IPS DF 6.9 (cell line): ENCODE data around the gene TRIM67.

Source experiments
- DNase-seq: peaks from one replicate; pipeline ENCODE4 v3.0.0-alpha.2; 2013; ENCODE audit warnings: low read depth, low spot score
- H3K27ac ChIP-seq: one replicate; pipeline ENCODE4 v1.5.1; 2013; ENCODE audit warnings: low read length, control low read depth
- H3K27me3 ChIP-seq: 2 replicates; pipeline ENCODE4 v1.6.1; 2013; ENCODE audit warnings: mild to moderate bottlenecking, low read length; ENCODE audit not compliant: control insufficient read depth, insufficient read depth
- H3K36me3 ChIP-seq: 2 replicates; pipeline ENCODE4 v1.6.1; 2013; ENCODE audit warnings: low read length; ENCODE audit not compliant: control insufficient read depth, insufficient read depth
- H3K4me1 ChIP-seq: 2 replicates; pipeline ENCODE4 v1.6.1; 2013; ENCODE audit warnings: low read length; ENCODE audit not compliant: control insufficient read depth, insufficient read depth
- H3K4me3 ChIP-seq: 2 replicates; pipeline ENCODE4 v1.5.1; 2013; ENCODE audit warnings: mild to moderate bottlenecking, low read length
- H3K9me3 ChIP-seq: 2 replicates; pipeline ENCODE4 v1.6.1; 2013; ENCODE audit warnings: low read length, inconsistent platforms; ENCODE audit not compliant: control insufficient read depth, insufficient read depth
- WGBS: extraction: QIAGEN DNeasy Blood & Tissue Kit; methylation state at CpG from one replicate; pipeline ENCODE4 v1.1.7; 2013; ENCODE audit warnings: mixed read lengths, missing lambda C conversion rate; ENCODE audit not compliant: insufficient read length, insufficient coverage; 5-methylcytosine and 5-hydroxymethylcytosine counted together

The TRIM67 gene

DNA sequence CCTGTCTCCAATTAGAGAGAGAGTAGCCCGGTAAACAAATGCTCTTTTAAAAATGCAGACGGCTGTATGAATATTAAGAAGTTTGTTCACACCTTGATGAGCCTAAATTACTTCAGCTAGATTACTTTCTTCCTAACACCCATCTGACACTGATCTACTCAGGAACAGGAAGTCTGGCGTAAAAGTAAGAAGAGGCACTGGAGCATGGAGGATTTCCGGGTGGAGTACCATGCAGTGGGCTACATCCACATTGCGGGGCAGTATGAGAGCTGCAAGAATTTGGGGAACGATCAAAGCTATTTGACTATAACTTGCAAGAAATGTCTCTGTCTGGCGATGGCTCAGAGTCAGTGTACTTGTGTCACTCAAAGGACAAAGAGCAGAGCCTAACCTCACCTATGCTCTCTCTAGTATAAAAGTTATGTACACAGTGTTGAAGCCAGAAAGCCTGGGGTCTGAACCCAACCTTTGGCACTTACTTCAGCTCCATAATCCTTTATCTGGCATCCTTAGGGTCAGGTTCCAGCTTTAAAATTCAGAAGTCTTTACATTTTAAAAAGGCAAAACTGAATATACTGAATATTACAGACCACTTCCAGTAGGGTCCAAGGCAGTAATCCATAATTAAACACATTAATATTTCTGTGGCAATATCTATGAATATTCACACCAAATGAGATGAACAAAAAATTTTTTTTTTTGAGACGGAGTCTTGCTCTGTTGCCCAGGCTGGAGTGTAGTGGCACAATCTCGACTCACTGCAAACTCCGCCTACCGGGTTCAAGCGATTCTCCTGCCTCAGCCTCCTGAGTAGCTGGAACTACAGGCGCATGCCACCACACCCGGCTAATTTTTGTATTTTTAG is 71.2 kb downstream of the TRIM67 start:
- no peak overlapping the region for H3K27ac ChIP-seq
- H3K4me1 ChIP-seq, result no peaks in the 10 kb centered on the region
- no CpG with 5 or more reads among the region's 14 CpGs for WGBS
- no peak for DNase-seq
- H3K9me3 ChIP-seq, result no peaks in the 10 kb centered on the region
- H3K4me3 ChIP-seq, result no peak overlapping the region
- H3K36me3 ChIP-seq, result no peaks in the 10 kb centered on the region; the same call in 1 of the 2 replicates
- H3K27me3 ChIP-seq, result no peaks in the 10 kb centered on the region

DNA sequence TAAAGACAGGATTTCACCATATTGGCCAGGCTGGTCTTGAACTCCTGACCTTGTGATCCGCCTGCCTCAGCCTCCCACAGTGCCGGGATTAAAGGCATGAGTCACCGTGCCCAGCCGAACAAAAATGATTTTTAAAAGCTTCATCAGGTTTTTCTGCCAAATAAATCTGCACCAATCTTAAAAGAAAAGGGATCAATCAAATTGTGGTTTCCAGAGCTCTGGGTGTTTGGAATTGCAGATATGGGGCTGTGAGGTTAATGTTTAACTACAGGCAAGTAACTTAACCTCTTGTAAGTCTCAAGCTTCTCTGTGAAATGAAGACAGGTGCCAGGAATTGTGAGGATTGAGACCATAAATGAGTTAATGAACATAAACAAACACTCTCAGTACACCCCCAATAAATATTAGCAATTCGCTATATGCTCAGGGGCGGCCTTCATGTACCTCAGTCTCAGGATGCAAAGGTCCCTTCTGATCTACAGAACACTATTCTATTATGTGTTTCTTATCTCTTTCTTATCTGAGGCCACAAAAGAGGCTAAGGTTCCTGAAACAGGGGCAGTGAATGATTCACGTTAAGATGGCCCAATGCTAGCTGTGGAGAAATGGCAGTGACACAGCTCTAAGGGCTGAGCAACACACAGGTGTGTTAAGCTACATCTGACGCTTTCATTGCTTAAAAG is 72.0 kb downstream of the TRIM67 start:
- DNase-seq, result no peak
- H3K36me3 ChIP-seq, result no peaks in the 10 kb centered on the region; the same call in 1 of the 2 replicates
- no peak overlapping the region for H3K4me3 ChIP-seq
- no peaks in the 10 kb centered on the region for H3K9me3 ChIP-seq
- no peaks in the 10 kb centered on the region for H3K27me3 ChIP-seq
- no peaks in the 10 kb centered on the region for H3K4me1 ChIP-seq
- H3K27ac ChIP-seq, result no peak overlapping the region
- no CpG with 5 or more reads among the region's 8 CpGs for WGBS

DNA sequence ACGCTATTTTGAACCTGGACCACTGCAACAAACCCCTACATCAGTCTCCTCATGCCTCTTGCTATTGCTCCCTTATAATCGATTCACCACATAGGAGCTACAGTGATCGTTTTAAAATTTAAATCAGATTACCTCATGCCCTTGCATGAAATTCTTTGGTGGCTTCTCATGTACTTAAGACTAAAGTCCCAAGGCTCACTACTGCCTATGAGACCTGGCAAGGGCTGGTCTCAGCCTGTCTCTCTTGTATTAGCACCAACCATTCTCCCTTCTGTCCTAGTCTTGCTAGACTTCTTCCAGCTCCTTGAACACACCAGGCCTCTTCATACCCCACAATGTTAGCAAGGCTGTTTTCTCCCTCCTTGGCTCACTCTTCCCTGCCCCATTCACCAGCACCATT is 72.6 kb downstream of the TRIM67 start:
- no peaks in the 10 kb centered on the region; the same call in 1 of the 2 replicates for H3K36me3 ChIP-seq
- no peak overlapping the region for H3K4me3 ChIP-seq
- WGBS, result no CpG with 5 or more reads among the region's 3 CpGs
- no peaks in the 10 kb centered on the region for H3K4me1 ChIP-seq
- no peaks in the 10 kb centered on the region for H3K9me3 ChIP-seq
- H3K27ac ChIP-seq, result no peak overlapping the region
- DNase-seq, result no peak
- H3K27me3 ChIP-seq, result no peaks in the 10 kb centered on the region

DNA sequence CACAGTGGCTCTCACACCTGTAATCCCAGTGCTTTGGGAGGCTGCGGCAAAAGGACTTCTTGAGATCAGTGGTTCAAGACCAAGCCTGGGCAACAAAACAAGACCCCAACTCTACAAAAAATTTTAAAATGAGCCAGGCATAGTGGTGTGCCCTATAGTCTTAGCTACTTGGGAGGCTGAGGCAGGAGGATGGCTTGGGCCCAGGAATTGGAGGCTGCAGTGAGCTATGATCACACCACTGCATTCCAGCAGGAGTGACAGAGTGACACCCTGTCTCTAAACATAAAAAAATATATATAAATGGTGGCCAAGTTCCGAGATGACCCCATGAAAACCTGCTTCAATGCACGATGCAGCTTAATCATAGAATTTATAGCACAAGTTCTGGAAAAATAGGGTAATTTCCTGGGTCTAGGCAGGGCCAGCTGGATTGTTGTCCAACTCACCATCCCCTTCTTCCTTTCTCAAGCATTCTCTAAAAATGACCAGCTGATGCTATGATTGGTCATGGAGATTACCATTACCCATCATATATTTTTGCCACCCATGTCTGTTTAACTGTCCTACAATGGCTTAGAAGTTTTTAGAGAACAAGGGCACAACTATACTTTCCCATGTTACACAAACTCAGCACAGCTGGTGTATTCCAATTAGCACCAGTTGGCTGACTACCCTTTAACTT is 73.8 kb downstream of the TRIM67 start:
- no peaks in the 10 kb centered on the region; the same call in 1 of the 2 replicates for H3K36me3 ChIP-seq
- H3K27ac ChIP-seq, result no peak overlapping the region
- H3K9me3 ChIP-seq, result no peaks in the 10 kb centered on the region
- DNase-seq, result no peak
- no peak overlapping the region for H3K4me3 ChIP-seq
- WGBS, result no CpG with 5 or more reads among the region's 3 CpGs
- H3K27me3 ChIP-seq, result no peaks in the 10 kb centered on the region
- H3K4me1 ChIP-seq, result no peaks in the 10 kb centered on the region

DNA sequence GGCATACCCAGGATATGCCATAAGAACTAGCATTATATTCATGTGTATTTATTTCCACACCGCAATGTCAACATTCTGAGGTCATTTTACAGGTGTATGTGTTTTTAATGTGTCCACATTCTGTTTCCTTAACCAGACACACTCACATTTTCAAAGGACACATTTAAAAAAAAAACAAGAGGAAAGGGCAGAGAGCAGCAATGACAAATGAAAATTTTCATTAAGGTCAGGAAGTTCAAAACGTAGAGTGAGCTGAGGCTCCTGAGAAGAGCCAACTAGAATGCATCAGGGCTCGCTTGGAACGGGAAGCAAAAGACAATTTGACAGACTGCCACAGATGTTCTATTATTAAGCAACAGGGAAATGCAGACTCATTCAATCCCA is 74.3 kb downstream of the TRIM67 start:
- no CpG with 5 or more reads among the region's 4 CpGs for WGBS
- no peaks in the 10 kb centered on the region for H3K9me3 ChIP-seq
- no peak overlapping the region for H3K27ac ChIP-seq
- no peaks in the 10 kb centered on the region; the same call in 1 of the 2 replicates for H3K36me3 ChIP-seq
- H3K4me1 ChIP-seq, result no peaks in the 10 kb centered on the region
- no peak for DNase-seq
- H3K27me3 ChIP-seq, result no peaks in the 10 kb centered on the region
- no peak overlapping the region for H3K4me3 ChIP-seq

DNA sequence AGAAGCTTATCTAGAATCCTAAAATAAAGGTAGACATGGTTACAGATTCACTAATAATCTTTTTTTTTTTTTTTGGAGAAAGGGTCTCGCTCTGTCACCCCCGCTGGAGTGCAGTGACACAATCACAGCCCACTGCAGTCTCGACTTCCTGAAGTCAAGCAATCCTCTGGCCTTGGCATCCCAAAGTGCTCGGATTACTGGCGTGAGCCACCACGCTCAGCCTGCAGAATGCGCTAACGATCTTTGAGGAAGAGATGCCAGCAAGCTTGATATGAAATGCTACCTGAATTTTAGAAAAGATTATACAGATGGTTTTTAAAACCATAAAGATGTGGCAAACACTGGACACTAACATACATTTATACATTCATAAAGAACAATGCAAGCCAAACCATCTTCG is 75.1 kb downstream of the TRIM67 start:
- no peak overlapping the region for H3K4me3 ChIP-seq
- WGBS, result no CpG with 5 or more reads among the region's 9 CpGs
- DNase-seq, result no peak
- H3K4me1 ChIP-seq, result no peaks in the 10 kb centered on the region
- H3K36me3 ChIP-seq, result no peaks in the 10 kb centered on the region; the same call in 1 of the 2 replicates
- no peak overlapping the region for H3K27ac ChIP-seq
- H3K27me3 ChIP-seq, result no peaks in the 10 kb centered on the region
- no peaks in the 10 kb centered on the region for H3K9me3 ChIP-seq

DNA sequence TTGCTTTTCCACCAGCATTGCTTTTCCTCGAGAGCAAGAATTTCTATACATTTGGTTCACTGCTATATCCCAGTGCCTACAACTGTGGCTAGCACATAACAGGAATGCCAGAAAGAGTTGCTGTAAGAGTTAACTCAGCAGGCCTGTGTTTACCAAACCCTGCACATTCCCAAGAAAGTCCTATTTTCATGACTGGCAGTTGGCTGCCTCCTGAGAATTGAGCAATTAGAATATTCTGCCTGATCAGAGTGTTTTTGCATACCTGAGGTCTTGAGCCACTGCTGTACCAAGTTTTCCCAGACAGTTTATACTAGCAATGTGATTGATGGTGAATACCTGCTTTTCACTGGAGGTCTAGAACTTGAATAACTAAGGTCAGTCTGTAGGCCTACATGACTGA is 76.4 kb downstream of the TRIM67 start:
- no peaks in the 10 kb centered on the region for H3K9me3 ChIP-seq
- no peaks in the 10 kb centered on the region; the same call in 1 of the 2 replicates for H3K36me3 ChIP-seq
- H3K27me3 ChIP-seq, result no peaks in the 10 kb centered on the region
- H3K4me3 ChIP-seq, result no peak overlapping the region
- H3K27ac ChIP-seq, result no peak overlapping the region
- DNase-seq, result no peak
- no CpG with 5 or more reads among the region's 1 CpG for WGBS
- no peaks in the 10 kb centered on the region for H3K4me1 ChIP-seq

DNA sequence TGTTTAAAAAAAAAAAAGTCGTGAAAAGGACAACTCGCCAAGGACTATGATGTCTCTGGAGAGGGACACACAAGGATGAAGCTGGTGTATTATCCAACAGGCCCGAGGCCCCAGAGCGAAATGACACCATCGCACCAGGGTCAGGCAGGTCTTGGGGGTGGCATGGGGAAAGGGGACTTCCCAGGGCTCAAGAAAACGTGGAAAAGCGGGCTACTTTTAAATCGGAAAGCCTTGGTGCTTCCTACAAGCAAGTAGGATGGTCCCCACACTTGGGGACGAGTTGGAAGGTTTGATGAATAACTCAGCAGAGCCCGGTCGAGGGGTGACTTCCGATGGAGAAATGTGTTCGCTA is 78.6 kb downstream of the TRIM67 start:
- WGBS, result no CpG with 5 or more reads among the region's 13 CpGs
- no peaks in the 10 kb centered on the region for H3K4me1 ChIP-seq
- no peaks in the 10 kb centered on the region for H3K9me3 ChIP-seq
- H3K27me3 ChIP-seq, result no peaks in the 10 kb centered on the region
- H3K27ac ChIP-seq, result no peak overlapping the region
- H3K36me3 ChIP-seq, result no peaks in the 10 kb centered on the region; the same call in 1 of the 2 replicates
- H3K4me3 ChIP-seq, result peak overlapping the region; percentile 63
- no peak for DNase-seq

DNA sequence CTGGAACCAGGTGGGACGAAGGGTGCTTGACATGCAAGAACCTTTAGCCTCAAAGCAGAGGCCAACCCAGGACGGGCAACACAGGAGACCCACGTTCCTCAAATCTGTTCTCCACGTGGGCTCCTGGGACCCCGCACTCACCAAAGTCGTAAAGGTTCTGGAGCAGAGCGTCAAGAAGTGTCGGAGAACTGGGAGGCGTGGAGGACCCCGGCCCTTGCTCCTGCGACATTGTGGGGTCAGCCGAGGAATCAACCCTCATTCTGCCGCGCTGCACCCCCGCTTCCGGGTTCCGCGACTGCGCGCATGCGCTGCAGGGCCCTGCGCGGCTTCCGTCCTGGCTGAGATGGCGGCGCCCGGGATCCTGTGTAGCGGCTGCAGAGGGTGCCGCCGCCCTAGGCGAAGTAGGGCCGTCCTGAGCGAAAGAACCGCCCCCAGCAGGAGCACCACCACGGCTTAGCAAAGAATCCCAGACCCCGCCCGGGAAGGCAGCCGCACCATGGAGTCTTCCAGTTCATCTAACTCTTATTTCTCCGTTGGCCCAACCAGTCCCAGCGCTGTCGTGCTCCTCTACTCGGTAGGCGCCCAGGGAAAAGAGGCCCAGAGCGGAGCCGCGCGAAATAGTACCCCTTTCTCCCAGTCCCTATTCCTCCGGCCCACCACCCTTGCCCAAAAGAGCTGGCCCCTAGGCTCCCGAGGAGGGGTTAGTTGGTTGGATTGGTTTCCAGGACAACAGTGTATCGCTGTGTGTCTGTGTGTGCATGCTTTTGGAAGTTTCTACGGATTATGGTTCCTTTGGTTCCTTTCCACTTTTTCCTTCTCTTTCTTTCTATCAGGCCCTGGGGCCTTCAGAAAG is 79.3 kb downstream of the TRIM67 start, which contains the start of gene GNPAT:
Gene GNPAT, plus strand, starts transcription at position 330 of the 853 bp plus-strand sequence. Its CDS starts 167 bp downstream, at position 497.
- Histone ChIP-seq H3K4me3 (peak within 1 kb of the TSS; percentile 63), H3K9me3 (no peaks in the 10 kb centered on the region), H3K27ac (no peak within 1 kb of the TSS), H3K4me1 (no peaks in the 10 kb centered on the region), H3K36me3 (no peaks in the 10 kb centered on the region; the same call in 1 of the 2 replicates), H3K27me3 (no peaks in the 10 kb centered on the region)
- WGBS, result no CpG with 5 or more reads among the region's 51 CpGs
- DNase-seq, result peak; percentile 71
